Skeletal muscle satellite cell (primary cell): ENCODE measurements around the gene TRAPPC6A.

ENCODE experiments used
- H3K27me3 ChIP-seq: 2 replicates; pipeline ENCODE4 v1.7.0; 2013; ENCODE audit warnings: low read length; ENCODE audit not compliant: control insufficient read depth, insufficient read depth
- H3K36me3 ChIP-seq: 2 replicates; pipeline ENCODE4 v1.7.0; 2013; ENCODE audit warnings: mild to moderate bottlenecking, control low read depth, low read length; ENCODE audit not compliant: insufficient read depth
- H3K4me1 ChIP-seq: 2 replicates; pipeline ENCODE4 v1.7.0; 2013; ENCODE audit warnings: low read length; ENCODE audit not compliant: control insufficient read depth, insufficient read depth
- H3K4me2 ChIP-seq: 2 replicates; pipeline ENCODE4 v1.7.0; 2013; ENCODE audit warnings: mild to moderate bottlenecking, low read length
- H3K4me3 ChIP-seq: 2 replicates; pipeline ENCODE4 v1.7.0; 2013; ENCODE audit warnings: low read length
- H3K9ac ChIP-seq: 2 replicates; pipeline ENCODE4 v1.7.0; 2013; ENCODE audit warnings: mild to moderate bottlenecking, low read depth, low read length, moderate library complexity
- H3K9me3 ChIP-seq: replicated peaks from 2 replicates; pipeline ENCODE4 v1.7.0; 2013; ENCODE audit warnings: mild to moderate bottlenecking, control low read depth, low read length

Gene TRAPPC6A

DNA sequence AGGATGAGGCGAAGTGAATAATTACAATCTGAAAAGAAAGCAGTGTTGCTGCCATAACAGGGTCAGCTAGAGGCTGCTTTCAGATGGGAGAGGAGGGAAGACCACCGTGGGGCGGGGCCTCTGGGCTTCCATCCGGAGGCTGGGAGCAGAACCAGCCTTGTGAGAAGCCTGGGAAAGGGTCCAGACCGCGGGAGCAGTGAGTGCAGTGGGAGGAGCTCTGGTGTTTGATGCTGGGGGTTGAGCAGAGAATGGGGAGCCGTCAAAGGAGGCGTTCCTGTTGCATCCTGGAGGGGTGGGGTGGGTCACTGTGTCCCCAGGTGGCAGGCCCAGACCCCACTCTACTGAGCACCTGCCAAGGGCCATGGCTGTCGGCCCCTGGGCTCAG, 35.3 kb downstream of the TRAPPC6A start:
- no peak overlapping the region for H3K4me3 ChIP-seq
- H3K36me3 ChIP-seq, result peaks cover 39% of the 10 kb centered on the region
- H3K4me1 ChIP-seq, result no peaks in the 10 kb centered on the region
- H3K4me2 ChIP-seq, result no peak overlapping the region
- no peaks in the 10 kb centered on the region for H3K27me3 ChIP-seq
- H3K9me3 ChIP-seq, result no peaks in the 10 kb centered on the region
- H3K9ac ChIP-seq, result no peak overlapping the region

DNA sequence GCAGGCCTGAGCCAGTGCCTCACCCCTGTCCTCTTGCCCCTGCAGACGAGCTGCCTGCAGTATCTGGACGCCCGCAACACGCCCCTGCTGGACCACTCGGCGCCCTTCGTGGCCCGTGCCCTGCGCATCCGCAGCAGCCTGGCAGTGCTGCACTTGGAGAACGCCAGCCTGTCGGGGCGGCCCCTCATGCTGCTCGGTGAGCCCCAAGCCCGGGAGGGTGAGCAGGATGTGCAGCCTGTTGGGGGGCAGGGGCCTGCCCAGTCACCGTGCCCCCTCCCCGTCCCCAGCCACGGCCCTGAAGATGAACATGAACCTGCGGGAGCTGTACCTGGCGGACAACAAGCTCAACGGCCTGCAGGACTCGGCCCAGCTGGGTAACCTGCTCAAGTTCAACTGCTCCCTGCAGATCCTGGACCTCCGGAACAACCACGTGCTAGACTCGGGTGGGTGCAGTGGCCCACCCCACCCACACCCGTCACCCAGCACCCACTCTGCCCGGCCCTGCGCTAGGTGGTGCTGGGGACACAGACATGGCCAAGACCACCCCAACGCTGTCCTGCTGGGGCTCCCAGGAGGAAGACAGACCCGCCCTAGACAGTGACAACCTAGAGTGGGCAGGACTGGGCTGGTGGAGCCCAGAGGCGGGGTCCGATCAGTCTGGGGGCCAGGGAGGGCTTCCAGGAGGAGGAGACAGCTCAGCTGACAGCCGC, 35.9 kb downstream of the TRAPPC6A start:
- Histone ChIP-seq H3K9me3 (no peaks in the 10 kb centered on the region), H3K36me3 (peaks cover 39% of the 10 kb centered on the region), H3K4me2 (no peak overlapping the region), H3K27me3 (no peaks in the 10 kb centered on the region), H3K4me3 (no peak overlapping the region), H3K4me1 (peaks cover 2% of the 10 kb centered on the region), H3K9ac (no peak overlapping the region)

DNA sequence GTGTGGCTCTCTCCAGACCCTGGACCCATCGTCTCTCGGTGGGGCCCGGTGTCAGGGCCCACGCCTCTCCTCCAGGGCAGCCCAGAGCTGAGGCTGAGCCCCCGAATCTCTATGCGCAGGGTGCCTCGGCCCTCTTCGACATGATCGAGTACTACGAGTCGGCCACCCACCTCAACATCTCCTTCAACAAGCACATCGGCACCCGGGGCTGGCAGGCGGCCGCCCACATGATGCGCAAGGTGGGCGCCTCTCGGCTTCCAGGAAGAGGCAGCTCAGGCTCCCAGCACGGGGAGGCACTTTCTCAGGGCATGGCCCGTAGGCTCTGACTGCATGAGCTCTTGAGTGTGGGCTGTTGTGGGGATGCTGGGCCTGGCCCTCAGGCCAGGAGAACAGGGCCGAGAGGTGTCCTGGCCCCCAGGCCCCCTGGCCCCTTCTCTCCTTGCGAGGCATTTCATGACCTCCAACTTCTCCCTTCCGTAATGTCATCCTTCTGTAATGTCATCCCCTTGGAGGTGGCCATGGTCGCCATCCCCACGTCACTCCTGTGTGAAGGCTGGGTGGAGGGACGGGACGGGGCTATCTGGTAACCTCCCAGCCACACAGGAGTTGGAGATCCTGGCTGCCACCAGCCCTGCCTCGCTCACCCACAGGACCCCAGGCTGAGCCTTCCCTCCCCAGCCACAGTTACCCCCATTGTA, 36.7 kb downstream of the TRAPPC6A start:
- no peaks in the 10 kb centered on the region for H3K27me3 ChIP-seq
- H3K4me1 ChIP-seq, result peaks cover 10% of the 10 kb centered on the region
- no peak overlapping the region for H3K9ac ChIP-seq
- H3K4me3 ChIP-seq, result no peak overlapping the region
- peaks cover 34% of the 10 kb centered on the region for H3K36me3 ChIP-seq
- H3K9me3 ChIP-seq, result no peaks in the 10 kb centered on the region
- H3K4me2 ChIP-seq, result no peak overlapping the region

DNA sequence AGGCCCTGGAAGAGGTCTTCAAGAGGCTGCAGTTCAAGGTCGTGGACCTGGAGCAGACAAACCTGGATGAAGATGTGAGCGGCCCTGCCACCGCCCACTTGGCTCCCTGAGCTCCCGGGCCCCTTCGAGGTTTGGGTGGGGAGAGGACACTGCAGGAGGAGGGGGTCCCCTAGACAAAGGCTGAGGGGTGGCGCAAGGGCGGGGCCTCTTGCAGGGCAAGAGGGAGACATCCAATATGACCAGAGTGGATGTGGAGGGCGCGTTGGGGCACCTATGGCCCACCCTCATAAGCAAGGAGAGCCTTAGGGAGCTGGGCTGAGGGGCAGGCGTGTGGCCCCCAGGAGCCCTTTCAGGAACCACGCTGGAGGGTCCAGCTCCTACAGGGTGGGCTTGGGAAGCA, 37.5 kb downstream of the TRAPPC6A start:
- Histone ChIP-seq H3K4me2 (no peak overlapping the region), H3K36me3 (peaks cover 29% of the 10 kb centered on the region), H3K4me1 (peaks cover 14% of the 10 kb centered on the region), H3K27me3 (no peaks in the 10 kb centered on the region), H3K9me3 (no peaks in the 10 kb centered on the region), H3K9ac (no peak overlapping the region), H3K4me3 (no peak overlapping the region)

DNA sequence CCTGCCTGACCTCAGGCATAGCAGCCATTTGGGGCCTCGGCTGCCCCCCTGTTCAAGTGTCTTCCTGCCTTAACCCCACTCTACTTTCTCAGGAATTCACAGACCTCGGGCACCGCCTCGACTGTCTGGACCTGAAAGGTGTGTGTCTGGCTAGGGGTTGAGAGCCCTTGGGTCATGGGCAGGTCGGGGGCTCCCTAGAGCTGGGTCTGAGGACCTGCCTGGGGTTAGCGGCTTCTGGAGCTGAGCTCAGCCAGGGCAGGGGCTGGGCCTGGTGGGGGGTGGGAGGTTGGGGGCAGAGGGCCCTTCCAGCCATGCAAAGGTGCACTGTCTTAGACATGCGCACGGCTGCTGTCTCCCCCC, 37.9 kb downstream of the TRAPPC6A start:
- peaks cover 14% of the 10 kb centered on the region for H3K4me1 ChIP-seq
- no peak overlapping the region for H3K4me2 ChIP-seq
- no peaks in the 10 kb centered on the region for H3K27me3 ChIP-seq
- H3K36me3 ChIP-seq, result peaks cover 25% of the 10 kb centered on the region
- H3K9ac ChIP-seq, result no peak overlapping the region
- H3K4me3 ChIP-seq, result no peak overlapping the region
- H3K9me3 ChIP-seq, result no peaks in the 10 kb centered on the region

DNA sequence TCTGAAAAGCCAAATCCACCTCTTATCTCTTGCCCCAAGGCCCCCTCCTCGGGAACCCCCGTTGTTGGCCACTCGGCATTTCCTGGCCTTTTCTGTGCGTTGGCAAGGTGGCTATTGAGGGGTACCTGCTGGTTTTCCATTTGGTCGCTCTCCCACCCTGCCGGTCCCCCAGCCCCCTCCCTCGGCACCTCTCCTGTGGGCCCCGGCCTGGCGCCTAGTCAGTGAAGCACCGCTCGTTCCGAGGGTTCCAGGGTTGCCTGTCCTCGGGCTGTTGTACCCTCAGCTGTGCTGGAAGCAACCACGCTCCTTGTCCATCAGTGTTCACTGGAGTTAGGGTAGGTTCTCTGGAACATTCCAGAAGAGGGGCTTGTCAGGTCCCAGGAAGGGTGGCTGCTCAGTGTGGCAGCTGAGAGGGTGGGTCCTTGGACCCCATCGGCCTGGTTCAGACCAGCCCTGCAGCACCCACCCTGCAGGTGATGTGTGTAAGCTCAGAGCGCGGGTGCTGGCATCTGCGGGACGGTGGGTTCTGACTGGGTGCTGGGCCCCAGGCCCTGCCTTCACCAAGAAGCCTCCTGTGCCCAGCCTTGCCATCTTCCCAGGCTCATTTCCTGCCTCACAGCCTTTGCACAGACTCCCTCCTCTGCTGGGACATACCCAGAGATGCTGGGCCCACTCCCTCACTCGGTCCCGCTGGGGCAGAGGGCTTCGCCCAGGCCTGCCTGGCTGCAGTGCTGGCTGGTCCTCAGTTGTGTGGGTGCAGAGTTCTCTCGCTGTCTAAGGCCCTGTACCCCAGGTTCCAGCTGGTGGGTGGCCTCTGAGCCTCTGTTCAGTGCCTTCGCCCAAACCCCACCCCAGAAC, 38.5 kb downstream of the TRAPPC6A start:
- no peak overlapping the region for H3K4me3 ChIP-seq
- H3K36me3 ChIP-seq, result peaks cover 19% of the 10 kb centered on the region
- no peaks in the 10 kb centered on the region for H3K9me3 ChIP-seq
- H3K4me1 ChIP-seq, result peaks cover 14% of the 10 kb centered on the region
- no peak overlapping the region for H3K4me2 ChIP-seq
- H3K27me3 ChIP-seq, result no peaks in the 10 kb centered on the region
- no peak overlapping the region for H3K9ac ChIP-seq

DNA sequence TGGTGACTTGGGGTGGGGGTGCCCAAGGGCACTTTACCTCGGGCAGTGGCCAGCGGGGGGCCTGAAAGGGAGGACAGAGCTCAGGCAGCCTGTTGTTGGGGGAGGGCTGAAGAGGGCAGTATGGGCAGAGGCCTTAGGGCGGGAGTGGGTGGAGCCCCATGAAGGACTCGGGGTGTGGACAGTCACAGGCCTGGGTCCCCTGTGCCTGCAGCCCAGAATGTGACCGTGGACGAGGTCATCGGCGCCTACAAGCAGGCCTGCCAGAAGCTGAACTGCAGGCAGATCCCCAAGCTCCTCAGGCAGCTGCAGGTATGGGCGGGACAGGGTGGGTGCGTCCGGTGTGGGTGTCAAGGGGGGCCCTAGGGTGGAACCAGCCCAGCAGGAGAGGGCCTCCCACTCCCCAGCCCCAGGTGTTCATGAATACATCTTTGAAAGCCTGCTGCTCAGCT, 39.7 kb downstream of the TRAPPC6A start:
- Histone ChIP-seq H3K9me3 (no peaks in the 10 kb centered on the region), H3K4me3 (no peak overlapping the region), H3K4me2 (no peak overlapping the region), H3K9ac (no peak overlapping the region), H3K36me3 (peaks cover 19% of the 10 kb centered on the region), H3K4me1 (peaks cover 14% of the 10 kb centered on the region), H3K27me3 (no peaks in the 10 kb centered on the region)

DNA sequence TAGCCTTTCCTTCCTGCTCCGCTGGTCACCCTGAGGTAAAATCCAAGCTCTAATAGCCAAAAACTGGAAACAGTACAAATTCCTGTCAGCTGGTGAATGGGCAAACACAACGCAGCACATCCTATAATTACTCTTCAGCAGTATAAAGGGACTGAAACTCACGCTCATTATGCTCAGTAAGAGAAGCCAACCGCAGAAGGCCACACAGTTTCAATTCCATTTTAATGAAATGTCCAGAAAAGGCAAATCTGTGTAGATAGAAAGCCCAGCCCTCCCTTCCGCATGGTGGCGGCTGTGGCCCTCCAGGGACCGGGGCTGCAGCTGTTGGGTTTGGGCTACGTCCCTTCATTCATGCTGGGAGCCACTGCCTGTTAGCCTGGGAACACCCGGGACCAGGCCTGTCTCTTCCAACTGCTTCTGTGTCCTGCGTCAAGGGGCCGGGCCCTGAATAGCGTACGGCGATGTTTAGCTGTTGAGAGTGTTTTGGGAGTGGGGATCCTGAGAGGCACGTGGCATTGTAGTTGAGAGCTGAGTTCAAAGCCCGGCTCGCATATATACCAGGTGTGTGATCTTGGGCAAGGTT, 40.8 kb downstream of the TRAPPC6A start:
- H3K27me3 ChIP-seq, result no peaks in the 10 kb centered on the region
- no peak overlapping the region for H3K9ac ChIP-seq
- no peak overlapping the region for H3K4me3 ChIP-seq
- no peak overlapping the region for H3K4me2 ChIP-seq
- peaks cover 14% of the 10 kb centered on the region for H3K36me3 ChIP-seq
- peaks cover 14% of the 10 kb centered on the region for H3K4me1 ChIP-seq
- H3K9me3 ChIP-seq, result no peaks in the 10 kb centered on the region

DNA sequence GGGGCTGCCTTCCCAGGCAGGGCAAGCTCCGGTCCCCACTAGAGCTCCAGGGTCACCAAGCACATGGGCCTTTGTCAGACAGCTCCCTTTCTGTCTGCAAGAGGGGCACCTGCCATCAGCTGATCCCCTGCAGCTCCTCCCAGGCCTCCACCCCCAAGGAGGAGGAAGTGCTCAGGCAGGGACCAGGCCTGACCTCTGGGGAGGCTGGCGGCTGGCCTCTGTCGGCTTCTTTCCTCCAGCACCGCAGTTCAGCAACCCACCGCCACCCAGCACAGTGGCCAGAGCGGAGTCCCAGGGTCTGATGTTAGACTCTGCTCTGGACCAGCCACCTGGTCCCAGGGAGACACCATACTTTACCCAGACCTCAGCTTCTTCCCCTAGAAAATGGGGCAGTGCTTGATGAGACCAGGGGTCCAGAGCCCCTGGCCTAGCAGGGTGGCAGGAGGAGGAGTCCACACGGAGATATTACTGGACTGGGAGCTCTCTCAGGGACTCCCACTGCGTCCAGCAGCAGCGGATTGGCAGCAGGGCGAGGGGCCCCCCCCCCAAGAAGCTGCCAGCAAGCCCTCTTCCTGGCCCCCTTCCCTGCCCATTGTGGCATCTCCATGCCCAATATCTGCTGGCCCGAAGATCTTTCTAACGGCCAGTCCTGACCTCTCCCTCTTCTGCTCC, 41.4 kb downstream of the TRAPPC6A start:
- H3K27me3 ChIP-seq, result no peaks in the 10 kb centered on the region
- no peak overlapping the region for H3K4me3 ChIP-seq
- no peak overlapping the region for H3K9ac ChIP-seq
- peaks cover 10% of the 10 kb centered on the region for H3K36me3 ChIP-seq
- H3K9me3 ChIP-seq, result no peaks in the 10 kb centered on the region
- peaks cover 14% of the 10 kb centered on the region for H3K4me1 ChIP-seq
- no peak overlapping the region for H3K4me2 ChIP-seq

DNA sequence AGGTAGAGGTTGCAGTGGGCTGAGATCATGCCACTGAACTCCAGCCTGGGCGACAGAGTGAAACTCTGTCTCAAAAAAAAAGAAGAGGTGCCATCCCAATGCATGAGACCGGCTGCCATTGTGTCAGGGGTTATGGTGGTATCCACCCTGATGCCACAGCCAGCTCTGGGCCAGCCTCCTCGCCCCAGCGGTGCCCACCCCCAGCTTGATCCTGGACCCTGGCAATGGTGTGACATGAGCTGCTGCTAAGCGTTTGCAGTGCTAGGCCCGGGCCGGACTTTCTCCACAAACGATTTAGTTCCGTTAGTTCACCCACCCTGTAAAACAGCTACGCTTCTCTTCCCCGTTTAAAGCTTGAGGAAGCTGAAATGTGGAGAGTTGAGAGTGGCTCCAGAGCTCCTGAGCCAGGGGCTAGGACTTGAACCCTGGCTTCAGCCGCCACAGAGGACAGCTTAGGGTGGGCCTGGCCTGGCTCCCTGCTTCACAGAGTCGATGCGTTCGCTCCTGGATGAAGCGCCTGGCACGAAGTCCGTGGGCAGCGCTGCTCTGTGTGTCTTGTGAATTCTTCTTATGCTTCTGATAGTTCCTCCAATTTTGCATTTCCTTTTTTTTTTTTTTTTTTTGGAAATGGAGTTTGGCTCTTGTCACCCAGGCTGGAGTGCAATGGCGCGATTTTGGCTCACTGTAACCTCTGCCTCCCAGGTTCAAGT, 42.7 kb downstream of the TRAPPC6A start:
- H3K4me1 ChIP-seq, result peaks cover 21% of the 10 kb centered on the region
- H3K9ac ChIP-seq, result no peak overlapping the region

More for the DNA sequence above, 42.7 kb downstream of the TRAPPC6A start:
- Histone ChIP-seq H3K4me2 (no peak overlapping the region), H3K36me3 (no peaks in the 10 kb centered on the region), H3K27me3 (no peaks in the 10 kb centered on the region), H3K4me3 (no peak overlapping the region), H3K9me3 (no peaks in the 10 kb centered on the region)
